ENCODE results near the gene TSPAN4.

TSPAN4 gene

DNA sequence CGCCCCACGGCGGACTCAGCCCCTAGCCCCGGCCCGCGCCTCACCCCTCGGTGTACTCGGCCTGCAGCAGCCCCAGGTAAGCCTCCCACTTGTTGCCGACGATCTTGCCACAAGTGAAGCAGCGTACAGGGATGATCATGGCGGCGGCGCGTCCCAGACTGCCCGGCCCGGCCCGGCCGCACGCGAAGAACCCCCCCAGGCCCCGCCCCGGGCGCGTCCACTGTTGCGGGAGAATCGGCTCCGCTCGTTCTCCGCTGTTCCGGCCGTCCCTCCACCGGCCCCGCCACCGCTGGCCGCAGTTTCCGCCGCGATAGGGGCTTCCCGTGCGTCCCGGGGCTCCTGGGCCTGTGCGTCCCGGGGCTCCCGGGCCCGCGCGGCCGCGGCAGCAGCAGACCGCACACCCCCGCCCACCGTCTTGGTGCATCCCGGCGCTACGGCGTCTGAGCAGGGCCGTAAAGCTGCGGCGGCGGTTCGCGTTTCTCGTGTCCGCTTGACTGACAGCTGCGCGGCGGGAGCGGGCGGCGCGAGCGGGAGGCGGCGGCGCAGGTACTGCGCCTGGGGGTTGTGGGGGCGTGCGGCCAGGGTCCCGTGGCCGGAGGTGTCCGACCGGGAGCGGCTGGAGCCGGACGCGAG lies at the start of gene TSPAN4, which contains the start of gene POLR2L:
TSPAN4 (plus strand) TSS at position 483 of the 633 bp plus-strand sequence. CDS start 7,453 bp downstream, outside the sequence.
POLR2L (minus strand) TSS at position 160 of the 633 bp plus-strand sequence; CDS start at position 139, 21 bp downstream.
- peak; percentile 89 for DNase-seq

- DNase-seq: no peak
These were observed 49.8 kb upstream of the TSPAN4 start for GRCh38 chr11:792873-793272.

DNA sequence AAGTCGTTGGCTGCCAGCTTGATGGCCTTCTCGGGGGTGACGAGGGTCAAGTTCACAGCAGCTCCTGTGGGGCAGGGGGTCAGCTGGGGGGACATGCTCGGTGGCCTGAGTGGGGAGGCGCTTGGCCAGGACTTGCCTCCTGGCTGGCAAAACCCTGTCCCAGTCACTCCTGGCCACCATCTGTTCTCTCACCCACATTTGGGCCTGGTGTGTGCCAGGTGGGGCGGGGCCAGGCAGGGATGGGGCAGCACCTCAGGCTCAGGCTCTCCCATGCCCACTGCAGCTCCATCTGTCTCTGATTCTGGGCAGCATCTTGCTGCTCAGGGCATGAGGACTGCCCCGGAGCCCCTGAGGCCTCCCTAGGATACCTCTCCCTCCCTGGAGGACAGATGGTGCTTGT lies 49.1 kb upstream of the TSPAN4 start:
- DNase-seq: no peak

GRCh38 chr11:794013-794765 lies 48.5 kb upstream of the TSPAN4 start:
- DNase-seq: no peak

DNA sequence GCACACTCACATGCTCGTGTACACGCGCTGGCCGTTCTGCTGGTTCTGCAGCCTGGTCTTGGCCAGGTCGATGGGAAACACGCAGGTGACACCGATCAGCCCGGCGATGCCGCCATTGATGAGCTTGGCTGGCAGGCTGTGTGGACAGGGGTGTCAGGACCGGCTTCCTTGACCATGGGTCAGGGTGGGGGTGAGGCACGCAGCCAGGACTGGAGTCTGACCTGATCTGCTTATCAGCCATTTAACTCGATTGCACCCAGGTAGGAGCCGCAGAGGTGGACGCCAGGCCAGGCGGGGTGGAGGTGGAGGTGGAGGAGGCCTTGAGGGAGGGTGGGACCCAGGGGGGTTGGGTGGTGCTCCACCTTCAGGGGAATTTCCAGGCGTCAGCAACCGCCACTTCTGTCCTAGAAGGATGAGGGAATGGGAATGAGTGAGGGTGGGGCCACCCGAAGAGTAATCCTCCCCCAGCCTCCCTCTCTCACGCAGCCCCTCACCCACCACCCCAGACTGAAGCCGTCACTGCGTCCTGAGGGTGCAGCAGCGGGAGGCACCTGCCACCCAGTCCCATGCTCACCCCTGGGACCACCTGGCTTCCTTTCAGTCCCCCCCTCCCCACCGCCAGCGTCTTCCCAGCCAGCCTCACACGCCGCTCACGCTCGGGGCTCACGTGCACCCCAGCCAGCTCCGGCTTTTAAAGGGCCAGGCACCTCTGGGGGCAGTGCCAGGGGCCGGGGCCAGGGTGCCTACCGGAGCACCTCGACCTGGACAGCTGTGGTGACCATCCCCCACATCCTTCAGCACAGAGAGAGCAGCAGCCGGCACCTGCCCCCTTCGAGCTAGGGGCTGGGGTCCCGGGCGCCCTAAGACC lies 47.7 kb upstream of the TSPAN4 start:
- no peak for DNase-seq

GRCh38 chr11:795634-796564 lies 46.8 kb upstream of the TSPAN4 start:
- peak; percentile 78 for DNase-seq

DNA sequence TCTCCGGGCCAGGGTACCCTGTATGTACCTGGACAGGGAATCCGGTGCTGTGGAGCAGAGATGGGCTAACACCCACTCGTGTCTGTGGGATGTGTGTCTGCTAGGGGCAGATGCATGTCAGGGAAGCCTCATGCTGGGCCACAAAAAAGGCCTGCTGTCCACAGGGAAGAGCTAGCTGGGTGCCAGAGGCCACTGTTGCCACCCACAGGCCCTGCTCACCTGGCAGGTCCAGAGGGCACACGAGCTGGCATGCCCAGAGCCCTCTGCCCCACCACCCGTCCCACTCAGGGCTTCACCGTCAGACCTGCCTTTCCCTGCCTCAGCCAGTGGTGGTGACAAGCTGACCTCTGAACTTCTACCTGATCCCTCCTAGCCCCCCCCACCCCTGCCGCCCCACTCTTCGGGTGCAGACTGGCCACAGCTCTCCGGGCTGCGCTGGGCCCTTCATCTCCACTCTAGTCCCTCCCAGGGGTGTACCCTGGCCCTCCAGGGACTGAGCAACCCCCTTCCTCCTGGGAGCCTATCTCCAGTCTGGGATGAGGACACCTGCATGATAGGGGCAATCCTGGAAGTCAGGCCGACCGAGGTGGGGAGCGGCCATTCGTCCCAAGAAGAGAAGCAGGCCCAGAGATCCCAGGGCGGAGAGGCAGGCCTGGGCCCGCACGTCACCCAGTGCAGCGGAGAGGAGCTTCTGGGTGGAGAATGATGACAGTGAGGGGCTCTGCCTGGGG lies 45.9 kb upstream of the TSPAN4 start:
- no peak for DNase-seq

DNA sequence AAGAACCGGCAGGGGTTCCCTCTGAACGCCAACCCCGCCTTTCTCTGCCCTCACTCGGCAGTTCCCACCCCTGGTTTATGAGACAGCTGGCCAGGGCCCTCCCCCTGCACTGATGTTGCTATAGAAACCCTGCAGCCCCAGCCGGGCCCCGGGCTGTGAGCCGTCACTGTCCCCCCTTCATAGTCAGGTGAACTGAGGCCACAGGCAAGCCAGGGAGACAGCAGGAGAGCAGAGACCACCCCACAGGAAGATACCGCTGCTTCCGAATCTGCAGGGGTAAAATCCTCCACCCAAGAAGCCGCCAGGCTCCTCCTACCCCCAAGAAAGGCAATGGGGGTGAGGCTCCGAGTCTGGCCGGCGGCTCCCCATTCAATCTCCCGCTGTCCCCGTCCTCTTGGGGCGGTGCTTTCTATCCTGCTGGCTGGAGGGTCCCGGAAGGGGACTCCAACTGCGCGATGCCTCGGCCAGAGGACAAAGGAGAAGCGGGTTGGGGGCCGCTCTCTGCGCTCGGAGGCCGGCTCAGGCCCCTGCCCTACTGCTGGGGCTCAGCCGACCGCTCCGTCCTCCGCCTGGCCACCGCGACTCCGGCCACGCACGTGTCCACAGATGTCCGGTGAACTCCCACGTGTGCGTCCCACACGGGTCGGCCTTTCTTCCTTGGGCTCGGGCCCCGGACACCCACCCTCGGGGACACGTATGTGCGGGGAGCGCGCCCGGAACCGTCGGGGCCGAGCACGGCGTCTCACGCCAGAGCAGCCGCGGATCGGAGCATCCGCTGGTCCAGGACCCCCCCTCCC lies 45.2 kb upstream of the TSPAN4 start:
- DNase-seq: peak; percentile 67

DNA sequence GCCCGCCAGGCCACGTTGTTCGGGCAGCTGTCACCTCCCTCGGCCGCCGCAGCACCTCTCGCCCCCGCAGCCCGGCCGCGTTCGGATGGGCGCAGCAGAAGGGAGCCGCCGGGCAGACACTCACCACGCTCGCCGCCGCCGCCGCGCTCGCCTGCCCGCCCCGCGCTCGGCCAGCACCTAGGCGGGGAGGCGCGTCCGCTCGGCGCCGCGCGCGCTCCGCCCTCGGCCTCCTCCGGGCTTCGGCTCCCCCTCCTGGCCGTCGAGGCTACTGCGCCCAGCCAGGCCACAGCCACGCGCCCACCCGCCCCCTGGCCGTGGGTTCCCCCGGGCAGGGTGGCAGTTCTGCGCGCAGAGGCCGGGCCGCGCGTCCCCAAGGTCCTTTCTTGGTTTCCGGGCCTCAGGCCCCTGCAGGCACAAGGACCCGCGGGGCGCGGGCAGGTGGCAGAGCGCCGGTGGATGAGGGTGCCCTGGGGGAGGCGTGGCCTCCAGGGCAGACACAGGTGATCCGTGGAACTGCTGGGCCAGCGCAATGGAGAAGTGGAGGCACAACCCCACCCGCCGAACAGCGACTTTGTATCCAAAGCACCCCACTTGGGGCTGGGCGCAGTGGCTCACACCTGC lies 44.4 kb upstream of the TSPAN4 start, which contains the start of gene SLC25A22:
SLC25A22 (minus strand) TSS at position 189 of the 621 bp plus-strand sequence. CDS start 3,275 bp downstream, outside the sequence.
- peak; percentile 85 for DNase-seq

DNA sequence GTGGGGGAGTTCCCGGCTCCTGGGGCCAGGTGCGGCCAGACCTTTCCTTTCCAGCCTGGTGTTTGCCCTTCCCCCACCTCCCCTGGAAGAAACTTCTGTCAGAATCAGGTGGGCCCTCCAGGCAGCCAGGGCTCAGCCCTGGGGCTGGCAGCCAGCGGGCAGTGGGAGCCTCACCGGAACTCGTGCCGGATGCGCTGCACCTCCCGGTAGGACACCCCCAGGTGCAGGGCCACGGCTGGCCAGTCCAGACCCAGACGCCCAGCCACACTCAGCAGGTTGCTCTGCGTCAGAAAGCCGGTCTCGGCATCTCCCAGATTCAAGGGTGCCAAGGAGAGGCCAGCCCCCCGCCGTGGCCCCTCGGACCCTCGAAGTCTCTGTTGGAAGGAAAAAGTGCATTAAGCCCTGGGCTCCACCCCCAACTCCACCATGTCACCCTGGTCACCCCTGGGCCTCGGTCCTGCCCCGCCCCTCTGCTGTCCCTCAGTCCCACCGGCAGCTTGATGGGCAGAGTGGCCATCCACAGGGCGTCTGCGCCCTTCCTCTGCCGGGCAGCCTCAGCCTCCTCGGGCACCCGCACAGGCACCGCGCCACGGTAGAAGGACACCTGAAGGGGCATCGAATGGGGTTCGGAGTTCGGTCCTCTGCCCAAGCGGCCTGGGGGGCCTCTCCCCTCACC lies 42.9 kb upstream of the TSPAN4 start:
- DNase-seq: no peak

- no peak for DNase-seq
These were observed 42.2 kb upstream of the TSPAN4 start for GRCh38 chr11:800473-800872.

DNA sequence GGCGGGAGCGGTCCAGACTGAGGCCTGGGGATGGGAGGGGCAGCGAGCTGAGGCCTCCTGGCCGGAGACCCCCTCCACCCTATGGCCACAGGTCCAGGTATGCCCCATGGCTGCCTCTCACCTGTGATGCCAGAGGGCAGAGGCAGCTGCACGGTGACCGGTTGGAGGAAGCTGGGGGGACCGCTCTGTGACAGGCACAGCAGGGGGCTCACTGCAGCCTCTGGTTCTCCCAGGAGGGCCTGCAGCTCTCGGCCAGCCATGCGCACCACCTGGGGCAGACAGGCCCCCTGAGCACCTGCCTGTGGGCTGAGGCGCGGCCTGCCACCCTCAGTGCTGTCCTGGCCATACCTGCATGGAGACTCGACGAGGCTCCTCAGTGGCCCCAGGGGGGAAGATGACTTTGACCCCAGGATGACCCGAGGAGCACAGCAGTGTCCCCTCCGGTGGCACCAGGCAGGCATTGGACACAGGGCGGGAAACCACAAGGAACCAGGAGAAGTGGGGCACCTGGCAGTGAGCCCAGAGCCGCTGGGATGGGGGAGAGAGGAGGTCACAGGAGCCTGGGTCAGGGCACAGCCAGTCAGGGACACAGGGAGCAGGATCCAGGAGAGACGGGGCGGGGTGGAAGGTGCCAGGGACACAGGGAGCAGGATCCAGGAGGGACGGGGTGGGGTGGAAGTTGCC lies 41.4 kb upstream of the TSPAN4 start:
- DNase-seq: no peak

DNA sequence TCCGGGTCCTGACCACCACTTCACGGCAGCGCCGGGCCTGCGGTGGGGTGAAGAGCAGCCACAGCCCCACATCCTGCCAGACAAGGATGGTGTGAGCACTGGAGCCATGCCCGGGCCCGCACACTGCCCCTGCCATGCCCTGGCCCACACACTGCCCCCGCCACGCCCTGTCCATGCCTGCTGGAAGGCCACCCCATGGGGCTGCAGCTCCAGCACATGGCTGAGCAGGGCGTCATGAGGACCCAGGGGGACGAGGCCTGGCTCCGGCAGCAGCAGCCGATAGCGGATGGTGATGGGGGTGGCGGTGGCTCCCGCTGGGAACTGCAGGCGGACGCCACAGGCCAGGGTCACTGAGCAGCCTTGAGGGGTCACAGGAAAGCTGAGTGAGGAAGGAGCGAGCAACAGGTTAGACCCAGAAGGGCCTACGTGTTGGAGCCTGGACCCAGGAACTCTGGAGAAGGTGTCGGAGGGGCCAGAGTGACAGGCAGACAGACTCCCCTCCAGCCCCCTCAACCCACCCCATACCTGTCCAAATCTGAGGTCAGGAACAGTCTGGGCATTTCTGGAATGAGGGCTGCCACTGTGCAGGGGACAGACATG lies 40.5 kb upstream of the TSPAN4 start:
- no peak for DNase-seq

DNA sequence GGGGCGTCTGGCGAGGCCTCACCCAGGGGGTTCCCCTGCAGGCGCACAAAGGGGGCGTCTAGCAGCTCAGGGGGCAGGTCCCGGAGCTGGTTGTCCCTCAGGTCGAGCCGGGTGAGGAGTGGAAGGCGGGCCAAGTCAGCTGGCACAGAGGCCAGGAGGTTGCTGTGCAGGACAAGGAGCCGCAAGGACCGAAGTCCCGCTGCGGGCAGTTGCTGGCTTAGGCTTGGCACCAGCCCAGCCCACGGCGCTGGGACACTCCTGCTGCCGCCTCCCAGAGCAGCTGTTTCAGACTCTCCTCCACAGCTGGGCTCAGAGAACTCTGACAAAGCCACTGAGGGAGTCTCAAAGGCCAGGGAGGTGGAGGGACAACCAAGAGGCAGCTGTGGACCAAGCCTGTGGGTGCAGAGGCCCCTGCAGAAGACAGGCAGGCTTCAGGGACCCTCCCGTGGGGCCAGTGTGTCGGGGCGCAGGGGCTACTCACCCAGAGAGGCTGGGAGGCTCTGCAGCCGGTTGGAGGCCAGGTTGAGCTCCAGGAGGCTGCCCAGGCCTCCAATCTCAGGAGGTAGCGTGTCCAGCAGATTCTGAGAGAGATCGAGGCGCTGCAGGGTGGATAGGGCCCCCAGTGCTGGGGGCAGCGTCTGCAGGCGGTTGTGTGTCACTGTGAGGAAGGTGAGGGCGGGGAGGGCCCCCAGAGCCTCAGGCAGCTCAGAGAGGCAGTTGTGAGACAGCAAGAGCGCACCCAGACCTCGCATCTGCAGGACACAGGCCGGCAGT lies 39.8 kb upstream of the TSPAN4 start:
- DNase-seq: no peak

- DNase-seq: no peak
These were observed 39.2 kb upstream of the TSPAN4 start for GRCh38 chr11:803467-803742.

GRCh38 chr11:803770-804598 lies 38.7 kb upstream of the TSPAN4 start:
- no peak for DNase-seq

- no peak for DNase-seq
These were observed 38.1 kb upstream of the TSPAN4 start for GRCh38 chr11:804599-804964.
